ENCODE data around the gene EXT2.

The EXT2 gene

DNA sequence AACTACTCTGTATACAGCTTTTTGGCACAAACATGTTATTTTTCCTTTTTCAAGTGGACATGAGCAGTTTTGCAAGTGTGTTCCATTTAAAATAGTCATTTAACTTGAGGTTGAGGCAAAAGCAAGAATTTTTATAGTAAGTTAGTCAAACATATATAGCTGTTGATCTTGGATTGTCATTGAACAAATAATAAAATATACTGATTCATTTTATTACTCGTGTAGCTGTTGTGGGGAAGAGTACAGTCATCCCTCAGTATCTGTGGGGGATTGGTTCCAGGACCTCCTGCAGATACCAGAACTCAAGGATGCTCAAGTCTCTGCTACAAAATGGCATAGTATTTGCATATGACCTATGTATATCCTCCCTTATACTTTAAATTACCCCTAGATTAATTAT, 45.3 kb downstream of the EXT2 start:
- Histone ChIP-seq H3K9me3 (replicated peaks; ENCODE audit: insufficient read depth, low read length) (no peaks in the 10 kb centered on the region), H2AFZ (ENCODE audit: low read length) (no peak overlapping the region), H3K27ac (ENCODE audit: low read length) (no peak overlapping the region), H3K9ac (ENCODE audit: low read length) (no peak overlapping the region), H3K27me3 (replicated peaks; ENCODE audit: insufficient read depth, low read length) (no peaks in the 10 kb centered on the region), H3K4me2 (ENCODE audit: low read depth, low read length) (no peak overlapping the region), H4K20me1 (ENCODE audit: insufficient read depth, low read length) (no peaks in the 10 kb centered on the region), H3K4me3 (ENCODE audit: low read length) (no peak overlapping the region), H3F3A (ENCODE audit: insufficient read depth, low read length) (no peaks in the 10 kb centered on the region), H3K36me3 (replicated peaks; ENCODE audit: insufficient read depth, low read length) (no peaks in the 10 kb centered on the region), H3K9me2 (replicated peaks; ENCODE audit: insufficient read depth, low read length) (no peaks in the 10 kb centered on the region), H3K4me1 (ENCODE audit: low read length) (no peaks in the 10 kb centered on the region), H3K79me2 (ENCODE audit: low read length) (no peaks in the 10 kb centered on the region)
- TF ChIP-seq EZH2 (optimal IDR thresholded peaks at IDR 0.05; ENCODE audit: low read depth, low read length) (no peak), EZH2phosphoT487 (IDR thresholded peaks at IDR 0.05; ENCODE audit: low read length) (no peak)
- TF ChIP-seq, protein P1, sequence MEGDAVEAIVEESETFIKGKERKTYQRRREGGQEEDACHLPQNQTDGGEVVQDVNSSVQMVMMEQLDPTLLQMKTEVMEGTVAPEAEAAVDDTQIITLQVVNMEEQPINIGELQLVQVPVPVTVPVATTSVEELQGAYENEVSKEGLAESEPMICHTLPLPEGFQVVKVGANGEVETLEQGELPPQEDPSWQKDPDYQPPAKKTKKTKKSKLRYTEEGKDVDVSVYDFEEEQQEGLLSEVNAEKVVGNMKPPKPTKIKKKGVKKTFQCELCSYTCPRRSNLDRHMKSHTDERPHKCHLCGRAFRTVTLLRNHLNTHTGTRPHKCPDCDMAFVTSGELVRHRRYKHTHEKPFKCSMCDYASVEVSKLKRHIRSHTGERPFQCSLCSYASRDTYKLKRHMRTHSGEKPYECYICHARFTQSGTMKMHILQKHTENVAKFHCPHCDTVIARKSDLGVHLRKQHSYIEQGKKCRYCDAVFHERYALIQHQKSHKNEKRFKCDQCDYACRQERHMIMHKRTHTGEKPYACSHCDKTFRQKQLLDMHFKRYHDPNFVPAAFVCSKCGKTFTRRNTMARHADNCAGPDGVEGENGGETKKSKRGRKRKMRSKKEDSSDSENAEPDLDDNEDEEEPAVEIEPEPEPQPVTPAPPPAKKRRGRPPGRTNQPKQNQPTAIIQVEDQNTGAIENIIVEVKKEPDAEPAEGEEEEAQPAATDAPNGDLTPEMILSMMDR (IDR thresholded peaks at IDR 0.05; ENCODE audit: low read length) = no peak
- DNase-seq = no peak

DNA sequence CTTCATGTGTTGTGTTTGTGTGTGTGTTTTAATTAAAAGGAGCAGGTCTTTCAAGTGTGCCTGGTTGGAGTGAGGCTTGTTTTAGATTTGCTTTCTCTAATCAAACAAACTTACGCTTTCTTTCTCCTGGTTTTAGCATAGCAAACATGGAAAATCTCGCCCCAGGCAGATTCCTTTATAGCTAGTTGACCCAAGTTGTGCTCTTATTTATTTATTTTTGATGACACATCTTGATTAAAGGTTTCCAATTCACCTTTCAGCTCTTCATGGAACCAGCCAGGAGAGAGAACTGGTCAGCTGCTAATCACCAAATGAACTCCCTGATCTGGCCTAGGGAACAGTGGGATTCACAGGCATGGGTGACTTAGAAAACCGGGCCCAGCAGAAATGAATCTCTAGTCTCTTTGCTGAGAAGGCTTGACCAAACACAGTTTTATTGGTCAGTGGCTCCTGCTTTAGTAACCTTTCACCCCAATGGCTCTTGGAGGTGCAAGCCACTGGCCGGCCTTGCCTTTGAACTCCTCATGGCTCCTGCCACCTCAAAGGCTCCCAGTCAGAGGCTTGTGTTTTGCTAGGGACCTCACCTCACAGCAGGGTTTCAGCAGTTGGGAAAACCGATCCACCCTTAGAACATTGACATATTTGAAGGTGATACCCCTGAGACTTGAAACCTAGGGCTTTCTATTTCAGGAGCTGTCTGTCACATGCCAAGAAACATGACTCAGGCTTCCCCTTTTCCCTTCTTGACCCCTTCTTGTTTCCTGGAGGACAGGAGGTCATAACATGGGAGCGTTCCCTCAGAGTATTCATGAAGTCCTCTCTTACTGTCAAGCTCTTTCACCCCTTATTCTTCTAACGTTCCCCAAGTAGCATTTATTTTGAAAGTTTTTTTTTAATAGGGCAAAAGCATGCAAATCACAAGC, 48.8 kb downstream of the EXT2 start:
- no peak overlapping the region for H3K4me2 ChIP-seq (ENCODE audit: low read depth, low read length)

DNA sequence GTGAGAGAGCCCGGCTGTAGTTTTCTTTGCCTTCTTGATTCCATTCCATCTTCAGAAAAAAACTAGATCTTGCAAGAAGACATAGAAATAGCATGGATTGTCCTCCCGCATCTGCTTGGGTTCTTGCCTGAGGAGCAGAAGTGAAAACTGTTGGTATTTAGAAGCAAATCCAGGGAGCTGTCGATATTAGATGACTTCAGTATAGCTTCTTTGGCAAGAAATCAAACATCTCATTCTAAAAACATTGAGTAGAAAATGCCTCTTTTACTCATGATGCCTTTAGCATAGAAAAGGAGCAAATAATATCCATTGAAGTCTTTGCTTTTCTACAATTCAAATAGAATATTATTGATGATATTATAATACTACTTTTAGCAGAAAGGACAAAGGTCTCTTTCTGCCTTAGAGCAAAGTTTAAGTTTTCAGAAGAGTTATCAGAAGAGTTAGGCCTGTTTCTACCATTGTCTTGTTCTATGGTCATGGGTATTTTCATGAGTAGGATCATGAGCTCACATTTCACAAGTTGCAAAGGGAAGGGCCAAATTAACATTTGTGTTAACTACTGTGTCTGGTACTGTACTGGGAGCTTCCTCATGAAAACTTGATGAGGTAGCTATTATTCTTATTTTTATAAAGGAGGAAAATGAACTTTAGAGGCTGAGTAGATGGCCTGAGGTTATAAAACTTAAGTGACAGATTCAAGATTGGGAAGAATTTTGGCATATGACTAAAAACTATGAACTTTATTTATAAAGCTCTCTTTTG, 49.7 kb downstream of the EXT2 start:
- H3K27ac ChIP-seq (ENCODE audit: low read length) = no peak overlapping the region
- TF ChIP-seq, protein P1 (IDR thresholded peaks at IDR 0.05; ENCODE audit: low read length) = no peak
- TF ChIP-seq EZH2 (optimal IDR thresholded peaks at IDR 0.05; ENCODE audit: low read depth, low read length) (no peak), EZH2phosphoT487 (IDR thresholded peaks at IDR 0.05; ENCODE audit: low read length) (no peak)
- no peak overlapping the region for H3K4me2 ChIP-seq (ENCODE audit: low read depth, low read length)
- H3K79me2 ChIP-seq (ENCODE audit: low read length) = no peaks in the 10 kb centered on the region
- H3K4me3 ChIP-seq (ENCODE audit: low read length) = no peak overlapping the region
- no peaks in the 10 kb centered on the region for H3K36me3 ChIP-seq (replicated peaks; ENCODE audit: insufficient read depth, low read length)
- no peaks in the 10 kb centered on the region for H3K27me3 ChIP-seq (replicated peaks; ENCODE audit: insufficient read depth, low read length)
- no peak for DNase-seq
- no peak overlapping the region for H3K9ac ChIP-seq (ENCODE audit: low read length)
- H3F3A ChIP-seq (ENCODE audit: insufficient read depth, low read length) = no peaks in the 10 kb centered on the region
- no peaks in the 10 kb centered on the region for H3K9me2 ChIP-seq (replicated peaks; ENCODE audit: insufficient read depth, low read length)
- H4K20me1 ChIP-seq (ENCODE audit: insufficient read depth, low read length) = no peaks in the 10 kb centered on the region
- no peak overlapping the region for H2AFZ ChIP-seq (ENCODE audit: low read length)
- H3K4me1 ChIP-seq (ENCODE audit: low read length) = no peaks in the 10 kb centered on the region
- no peaks in the 10 kb centered on the region for H3K9me3 ChIP-seq (replicated peaks; ENCODE audit: insufficient read depth, low read length)

More for the DNA sequence above, 48.8 kb downstream of the EXT2 start:
- H3K27ac ChIP-seq (ENCODE audit: low read length) = no peak overlapping the region
- no peaks in the 10 kb centered on the region for H3K27me3 ChIP-seq (replicated peaks; ENCODE audit: insufficient read depth, low read length)
- TF ChIP-seq, protein P1 (IDR thresholded peaks at IDR 0.05; ENCODE audit: low read length) = no peak
- TF ChIP-seq EZH2phosphoT487 (IDR thresholded peaks at IDR 0.05; ENCODE audit: low read length) (no peak), EZH2 (optimal IDR thresholded peaks at IDR 0.05; ENCODE audit: low read depth, low read length) (no peak)
- no peaks in the 10 kb centered on the region for H3K4me1 ChIP-seq (ENCODE audit: low read length)
- no peaks in the 10 kb centered on the region for H4K20me1 ChIP-seq (ENCODE audit: insufficient read depth, low read length)
- no peaks in the 10 kb centered on the region for H3K9me2 ChIP-seq (replicated peaks; ENCODE audit: insufficient read depth, low read length)
- H3K9ac ChIP-seq (ENCODE audit: low read length) = no peak overlapping the region
- H3F3A ChIP-seq (ENCODE audit: insufficient read depth, low read length) = no peaks in the 10 kb centered on the region
- H3K4me3 ChIP-seq (ENCODE audit: low read length) = no peak overlapping the region
- H2AFZ ChIP-seq (ENCODE audit: low read length) = no peak overlapping the region
- no peak for DNase-seq
- H3K79me2 ChIP-seq (ENCODE audit: low read length) = no peaks in the 10 kb centered on the region
- H3K36me3 ChIP-seq (replicated peaks; ENCODE audit: insufficient read depth, low read length) = no peaks in the 10 kb centered on the region
- no peaks in the 10 kb centered on the region for H3K9me3 ChIP-seq (replicated peaks; ENCODE audit: insufficient read depth, low read length)

Data from MM.1S (cell line).